ENCODE results near the gene KCNH4. TPM values are rescaled to one million over a fixed set of nuclear protein-coding genes. Genes with fewer than 3 reads are reported as not detected.

The KCNH4 gene
- total RNA-seq, 4 donors from 2014 or later: not detected

DNA sequence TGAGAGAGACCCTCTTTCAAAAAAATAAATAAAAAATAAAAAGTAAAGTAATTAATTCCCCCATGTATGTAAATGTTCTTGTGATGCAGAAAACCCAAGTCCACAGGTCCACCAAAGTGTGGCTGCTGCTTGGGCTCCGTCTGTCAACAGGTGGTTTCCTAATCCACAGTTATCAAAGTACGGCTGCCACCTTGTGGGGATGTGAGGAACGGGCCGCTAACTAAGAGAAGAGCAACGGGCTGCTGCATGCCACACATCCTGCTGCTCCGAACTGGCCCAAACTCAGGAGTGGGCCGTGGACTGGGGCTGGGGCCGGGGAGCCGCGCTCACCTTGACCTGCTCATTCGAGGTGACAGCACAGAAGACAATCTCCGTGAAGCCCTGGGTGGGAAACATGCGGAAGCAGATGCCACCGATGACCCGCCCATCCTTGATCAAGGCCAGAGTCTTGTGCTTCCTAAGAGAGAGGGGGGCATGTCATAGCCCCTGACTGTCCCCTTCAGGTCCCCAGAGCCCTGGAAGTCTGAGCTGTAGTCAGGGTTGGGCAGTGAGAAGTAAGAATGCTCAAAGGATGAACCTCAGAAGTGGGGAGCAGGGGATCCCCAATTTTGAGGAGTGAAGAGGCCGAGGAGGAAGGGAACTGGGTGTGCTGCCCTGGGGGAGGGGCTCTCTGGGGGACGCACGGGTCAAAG is 64.1 kb downstream of the KCNH4 start:
- DNase-seq (ENCODE audit: low spot score in 2 of 2): peak; percentile 84 to 97
- intact Hi-C loops (cut with DNase I; ENCODE audit: low total_unique reads): loop anchor here (2.0 to 10.0 kb wide), 3 partner anchors 50 to 152 kb away; partner anchors contain the start of gene CNP
- H3K4me3 ChIP-seq (ENCODE audit: low read depth, poor library complexity, severe bottlenecking): no peak overlapping the region
- 29 to 30% methylated on average over 18 of the region's 18 CpGs for WGBS, 2 donors
- TF ChIP-seq, protein P1, sequence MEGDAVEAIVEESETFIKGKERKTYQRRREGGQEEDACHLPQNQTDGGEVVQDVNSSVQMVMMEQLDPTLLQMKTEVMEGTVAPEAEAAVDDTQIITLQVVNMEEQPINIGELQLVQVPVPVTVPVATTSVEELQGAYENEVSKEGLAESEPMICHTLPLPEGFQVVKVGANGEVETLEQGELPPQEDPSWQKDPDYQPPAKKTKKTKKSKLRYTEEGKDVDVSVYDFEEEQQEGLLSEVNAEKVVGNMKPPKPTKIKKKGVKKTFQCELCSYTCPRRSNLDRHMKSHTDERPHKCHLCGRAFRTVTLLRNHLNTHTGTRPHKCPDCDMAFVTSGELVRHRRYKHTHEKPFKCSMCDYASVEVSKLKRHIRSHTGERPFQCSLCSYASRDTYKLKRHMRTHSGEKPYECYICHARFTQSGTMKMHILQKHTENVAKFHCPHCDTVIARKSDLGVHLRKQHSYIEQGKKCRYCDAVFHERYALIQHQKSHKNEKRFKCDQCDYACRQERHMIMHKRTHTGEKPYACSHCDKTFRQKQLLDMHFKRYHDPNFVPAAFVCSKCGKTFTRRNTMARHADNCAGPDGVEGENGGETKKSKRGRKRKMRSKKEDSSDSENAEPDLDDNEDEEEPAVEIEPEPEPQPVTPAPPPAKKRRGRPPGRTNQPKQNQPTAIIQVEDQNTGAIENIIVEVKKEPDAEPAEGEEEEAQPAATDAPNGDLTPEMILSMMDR (IDR thresholded peaks at IDR 0.05): no peak
- TF ChIP-seq POLR2A (IDR thresholded peaks at IDR 0.05): no peak

DNA sequence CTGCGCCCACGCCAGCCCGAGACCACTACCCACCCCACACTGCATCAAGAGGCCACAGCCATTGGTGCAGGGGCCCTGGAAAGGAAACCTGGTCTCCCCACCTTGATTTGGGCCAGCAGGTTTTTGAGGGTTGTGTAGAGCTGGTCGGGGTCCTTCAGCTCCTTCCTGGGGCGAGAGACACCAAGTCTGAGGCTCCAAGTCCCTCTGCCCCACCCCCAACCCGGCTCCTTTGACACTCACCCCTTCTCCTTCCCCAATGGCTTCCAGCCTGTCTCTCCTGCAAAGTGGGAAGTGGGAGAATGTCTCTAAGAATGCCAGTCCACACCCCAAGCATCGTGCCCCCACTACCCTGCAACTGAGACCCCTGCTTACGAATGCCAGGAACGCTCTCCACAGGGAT is 66.8 kb downstream of the KCNH4 start:
- intact Hi-C loops (cut with DNase I; ENCODE audit: low total_unique reads): loop anchor here (10.0 kb wide), 1 partner anchor 149 kb away; the partner anchor contains the start of gene CNP

DNA sequence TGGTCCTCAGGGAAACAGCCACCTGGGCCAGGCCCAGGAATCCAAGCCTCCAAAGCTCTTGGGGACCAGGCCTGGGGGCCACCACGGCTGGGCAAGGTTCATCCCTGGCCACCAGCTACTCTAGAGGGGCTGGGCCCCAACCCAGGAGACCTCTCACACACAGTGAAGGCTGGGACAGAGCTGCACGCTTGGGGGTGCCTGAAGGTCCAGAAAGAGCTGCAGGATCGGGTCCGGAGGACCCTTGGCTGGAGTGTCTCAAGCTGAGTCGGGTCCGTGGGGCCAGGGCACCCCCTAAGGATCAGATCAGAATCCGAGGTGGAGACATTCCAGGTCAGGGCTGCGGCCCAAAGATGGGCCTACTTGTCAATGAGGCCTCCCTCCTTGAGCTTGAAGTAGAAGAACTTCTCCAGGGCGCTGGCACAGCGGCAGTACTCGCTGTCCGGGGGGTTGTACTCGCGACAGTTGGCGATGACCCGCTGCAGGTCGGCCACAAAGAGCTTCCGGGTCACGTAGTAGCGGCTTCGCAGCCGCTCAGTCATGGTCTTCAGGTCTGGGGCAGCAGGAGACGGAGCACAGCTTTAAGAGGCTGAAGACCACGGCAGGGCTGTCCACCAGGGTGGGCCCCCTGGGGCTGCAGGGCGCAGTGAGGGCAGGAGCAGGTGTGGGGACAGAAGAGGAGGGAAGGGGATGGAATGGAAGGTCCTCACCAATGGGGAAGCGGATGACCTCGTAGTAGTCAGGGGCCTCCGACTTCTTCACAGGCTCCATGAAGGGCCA is 67.5 kb downstream of the KCNH4 start:
- TF ChIP-seq, protein P1 (IDR thresholded peaks at IDR 0.05): no peak
- TF ChIP-seq POLR2A (IDR thresholded peaks at IDR 0.05): no peak
- no peak overlapping the region for H3K4me3 ChIP-seq (ENCODE audit: low read depth, poor library complexity, severe bottlenecking)
- intact Hi-C loops (cut with DNase I; ENCODE audit: low total_unique reads): loop anchor here (10.0 kb wide), 1 partner anchor 149 kb away; the partner anchor contains the start of gene CNP
- DNase-seq (ENCODE audit: low spot score in 2 of 2): no peak
- 85 to 89% methylated on average over 24 to 28 of the region's 28 CpGs for WGBS, 2 donors

More for the DNA sequence above, 66.8 kb downstream of the KCNH4 start:
- no peak for TF ChIP-seq POLR2A (IDR thresholded peaks at IDR 0.05)
- TF ChIP-seq, protein P1 (IDR thresholded peaks at IDR 0.05): no peak
- WGBS, 2 donors: 73 to 81% methylated on average over 9 of the region's 9 CpGs
- DNase-seq (ENCODE audit: low spot score in 2 of 2): no peak
- no peak overlapping the region for H3K4me3 ChIP-seq (ENCODE audit: low read depth, poor library complexity, severe bottlenecking)

DNA sequence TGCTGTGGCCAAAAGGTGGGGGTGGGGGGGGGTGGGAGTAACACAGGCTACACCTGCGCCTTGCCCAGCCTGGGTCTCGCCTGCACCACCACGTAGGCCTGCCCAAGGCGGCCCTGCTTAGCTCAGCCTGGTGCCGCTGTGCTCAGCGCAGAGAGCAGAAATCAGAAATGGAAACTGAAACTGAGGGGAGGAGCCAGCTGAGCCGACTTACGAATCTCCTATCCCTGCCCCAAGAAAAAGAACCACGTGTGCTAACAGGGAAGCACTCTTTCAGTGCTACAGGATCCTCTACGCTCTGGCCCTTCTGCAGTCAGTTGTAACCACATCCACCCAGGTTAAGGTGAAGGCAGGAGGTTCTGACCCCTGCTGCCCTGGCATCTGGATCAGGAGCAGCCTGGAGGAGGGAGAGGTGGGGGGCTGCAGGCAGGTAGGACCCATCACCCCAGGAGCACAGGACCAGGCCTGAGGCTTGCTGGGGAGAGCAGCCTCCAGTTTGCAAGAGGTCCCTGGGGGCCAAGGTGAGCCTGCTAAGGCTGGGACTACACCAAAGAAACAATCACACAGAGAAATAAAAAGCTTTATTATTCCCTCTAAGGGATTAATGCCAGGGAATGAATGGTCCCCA is 68.3 kb downstream of the KCNH4 start, which contains the start of gene DHX58:
DHX58 (minus strand) TSS at position 163 of the 625 bp plus-strand sequence. CDS start 822 bp downstream, outside the sequence.
- TF ChIP-seq, protein P1 (IDR thresholded peaks at IDR 0.05): no peak
- no peak for TF ChIP-seq POLR2A (IDR thresholded peaks at IDR 0.05)
- WGBS, 2 donors: 0 to 1% methylated on average over 10 of the region's 10 CpGs
- peak within 1 kb of the TSS; percentile 30 for H3K4me3 ChIP-seq (ENCODE audit: low read depth, poor library complexity, severe bottlenecking)
- intact Hi-C loops (cut with DNase I; ENCODE audit: low total_unique reads): loop anchor here (10.0 kb wide), 1 partner anchor 148 kb away; the partner anchor contains the start of gene CNP
- peak; percentile 84 to 94 for DNase-seq (ENCODE audit: low spot score in 2 of 2)

DNA sequence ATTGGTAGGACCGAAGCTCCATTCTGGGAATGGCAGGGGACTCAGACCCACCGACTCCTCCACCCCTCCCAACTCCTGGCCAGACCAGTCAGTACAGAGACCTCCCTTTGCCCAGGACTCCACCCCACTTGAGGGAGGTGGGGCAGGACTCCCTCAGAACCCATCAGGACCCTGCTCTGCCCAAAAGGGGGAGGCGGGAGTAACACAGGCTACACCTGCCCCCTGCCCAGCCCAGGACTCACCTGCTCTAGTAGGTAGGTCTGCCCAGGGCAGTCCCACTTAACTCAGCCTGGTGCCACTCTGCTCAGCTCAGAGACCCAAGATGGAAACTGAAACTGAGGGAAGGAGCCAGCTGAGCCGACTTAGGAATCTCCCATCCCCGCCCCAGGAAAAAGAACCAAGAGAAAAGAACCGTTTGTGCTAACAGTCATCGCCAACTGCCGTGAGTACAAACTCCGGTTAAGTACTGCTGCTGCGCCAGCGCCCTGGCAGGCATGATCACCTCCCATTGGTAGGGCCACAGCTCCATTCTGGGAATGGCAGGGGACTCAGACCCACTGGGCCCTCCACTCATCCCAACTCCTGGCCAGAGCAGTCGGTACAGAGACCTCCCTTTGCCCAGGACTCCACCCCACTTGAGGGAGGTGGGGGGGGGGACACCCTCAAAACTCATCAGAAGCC is 68.9 kb downstream of the KCNH4 start:
- TF ChIP-seq POLR2A (IDR thresholded peaks at IDR 0.05): no peak
- TF ChIP-seq, protein P1 (IDR thresholded peaks at IDR 0.05): no peak
- H3K4me3 ChIP-seq (ENCODE audit: low read depth, poor library complexity, severe bottlenecking): peak overlapping the region; percentile 30
- intact Hi-C loops (cut with DNase I; ENCODE audit: low total_unique reads): loop anchor here (10.0 kb wide), 1 partner anchor 147 kb away; the partner anchor contains the start of gene CNP
- DNase-seq (ENCODE audit: low spot score in 2 of 2): no peak
- WGBS, 2 donors: 4 to 5% methylated on average over 12 of the region's 12 CpGs
